ENCODE measurements around the gene KDM5A.
A peak's percentile ranks its signal among the peaks of the same experiment; 100 is the strongest.

KDM5A gene

GRCh38 chr12:295132-295531, 94.0 kb downstream of the KDM5A start:
- no peak for DNase-seq (ENCODE audit: extremely low read depth, low read depth)
- TF ChIP-seq CTCF (IDR thresholded peaks at IDR 0.05; ENCODE audit: low read depth, low read length), result no peak

GRCh38 chr12:293199-293598, 95.9 kb downstream of the KDM5A start:
- DNase-seq (ENCODE audit: extremely low read depth, low read depth), result no peak
- no peak for TF ChIP-seq CTCF (IDR thresholded peaks at IDR 0.05; ENCODE audit: low read depth, low read length)

GRCh38 chr12:292186-292585, 96.9 kb downstream of the KDM5A start:
- no peak for TF ChIP-seq CTCF (IDR thresholded peaks at IDR 0.05; ENCODE audit: low read depth, low read length)
- DNase-seq (ENCODE audit: extremely low read depth, low read depth), result no peak

- TF ChIP-seq CTCF (IDR thresholded peaks at IDR 0.05; ENCODE audit: low read depth, low read length), result no peak
- DNase-seq (ENCODE audit: extremely low read depth, low read depth), result no peak
Observed at GRCh38 chr12:291153-291723, 97.9 kb downstream of the KDM5A start.

- TF ChIP-seq CTCF (IDR thresholded peaks at IDR 0.05; ENCODE audit: low read depth, low read length), result no peak
- DNase-seq (ENCODE audit: extremely low read depth, low read depth), result peak; percentile 5
Observed at GRCh38 chr12:288687-289086, 100.4 kb downstream of the KDM5A start.

GRCh38 chr12:286531-287300, 102.4 kb downstream of the KDM5A start:
- TF ChIP-seq CTCF (IDR thresholded peaks at IDR 0.05; ENCODE audit: low read depth, low read length), result no peak
- DNase-seq (ENCODE audit: extremely low read depth, low read depth), result no peak

GRCh38 chr12:278046-278445, 111.1 kb downstream of the KDM5A start:
- no peak for TF ChIP-seq CTCF (IDR thresholded peaks at IDR 0.05; ENCODE audit: low read depth, low read length)
- DNase-seq (ENCODE audit: extremely low read depth, low read depth), result no peak

Measured in AG09319 (cell line).